Endothelial cell (in vitro differentiated cells): ENCODE results near the gene SLC35F4. TPM values are rescaled to one million over a fixed set of nuclear protein-coding genes. Genes with fewer than 3 reads are reported as not detected.
"Not testable (repeated sequence)": the region's sequence is repeated elsewhere in the genome, so short reads cannot be mapped to it uniquely, and the experiment has no call there.

Source experiments
- DNase-seq: peaks from one replicate; pipeline ENCODE4 v3.0.0; 2021; ENCODE audit warnings: low spot score
- H3K27ac Mint-ChIP-seq: one replicate; pipeline ENCODE4 v1.8.0; 2021; ENCODE audit warnings: mixed read lengths, inconsistent platforms; ENCODE audit not compliant: unreplicated experiment
- H3K27me3 Mint-ChIP-seq: one replicate; pipeline ENCODE4 v1.8.0; 2021; ENCODE audit warnings: mild to moderate bottlenecking, moderate library complexity, mixed read lengths, inconsistent platforms; ENCODE audit not compliant: unreplicated experiment
- H3K36me3 Mint-ChIP-seq: one replicate; pipeline ENCODE4 v1.8.0; 2021; ENCODE audit warnings: mild to moderate bottlenecking, low read depth, mixed read lengths, inconsistent platforms; ENCODE audit not compliant: unreplicated experiment
- H3K4me1 Mint-ChIP-seq: one replicate; pipeline ENCODE4 v1.8.0; 2021; ENCODE audit warnings: mild to moderate bottlenecking, mixed read lengths, inconsistent platforms; ENCODE audit not compliant: unreplicated experiment
- H3K4me3 Mint-ChIP-seq: one replicate; pipeline ENCODE4 v1.8.0; 2021; ENCODE audit warnings: mild to moderate bottlenecking, mixed read lengths, inconsistent platforms; ENCODE audit not compliant: unreplicated experiment
- H3K9me3 Mint-ChIP-seq: one replicate; pipeline ENCODE4 v1.8.0; 2021; ENCODE audit warnings: mixed read lengths, inconsistent platforms; ENCODE audit not compliant: unreplicated experiment
- total RNA-seq: library from RNA; stranded (reverse); fragmentation: NEBNext Ultra II Directional; extraction: Animal tissue kit (Norgen Biotek cat#: 25700); gene quantifications from one replicate; pipeline ENCODE4 v1.2.1, GENCODE V29; 2021; ENCODE audit not compliant: unreplicated experiment
- TF ChIP-seq, protein P1 (sequence below): fragments of 200-600 bp; sonication (generic); IDR thresholded peaks from one replicate; pipeline ENCODE4 v1.5.0; 2021; ENCODE audit warnings: antibody characterized with exemption; ENCODE audit not compliant: unreplicated experiment

The SLC35F4 gene
- total RNA-seq, 1 donor from 2014 or later, result not detected

- H3K27ac Mint-ChIP-seq, result no peak overlapping the region
- TF ChIP-seq, protein P1, sequence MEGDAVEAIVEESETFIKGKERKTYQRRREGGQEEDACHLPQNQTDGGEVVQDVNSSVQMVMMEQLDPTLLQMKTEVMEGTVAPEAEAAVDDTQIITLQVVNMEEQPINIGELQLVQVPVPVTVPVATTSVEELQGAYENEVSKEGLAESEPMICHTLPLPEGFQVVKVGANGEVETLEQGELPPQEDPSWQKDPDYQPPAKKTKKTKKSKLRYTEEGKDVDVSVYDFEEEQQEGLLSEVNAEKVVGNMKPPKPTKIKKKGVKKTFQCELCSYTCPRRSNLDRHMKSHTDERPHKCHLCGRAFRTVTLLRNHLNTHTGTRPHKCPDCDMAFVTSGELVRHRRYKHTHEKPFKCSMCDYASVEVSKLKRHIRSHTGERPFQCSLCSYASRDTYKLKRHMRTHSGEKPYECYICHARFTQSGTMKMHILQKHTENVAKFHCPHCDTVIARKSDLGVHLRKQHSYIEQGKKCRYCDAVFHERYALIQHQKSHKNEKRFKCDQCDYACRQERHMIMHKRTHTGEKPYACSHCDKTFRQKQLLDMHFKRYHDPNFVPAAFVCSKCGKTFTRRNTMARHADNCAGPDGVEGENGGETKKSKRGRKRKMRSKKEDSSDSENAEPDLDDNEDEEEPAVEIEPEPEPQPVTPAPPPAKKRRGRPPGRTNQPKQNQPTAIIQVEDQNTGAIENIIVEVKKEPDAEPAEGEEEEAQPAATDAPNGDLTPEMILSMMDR, result no peak
- no peak for DNase-seq
- no peaks in the 10 kb centered on the region for H3K36me3 Mint-ChIP-seq
- no peaks in the 10 kb centered on the region for H3K4me1 Mint-ChIP-seq
- no peaks in the 10 kb centered on the region for H3K9me3 Mint-ChIP-seq
- no peak overlapping the region for H3K4me3 Mint-ChIP-seq
- H3K27me3 Mint-ChIP-seq, result no peaks in the 10 kb centered on the region
These were observed 136.4 kb downstream of the SLC35F4 start for GRCh38 chr14:57729208-57730187.

- peaks cover 3% of the 10 kb centered on the region for H3K36me3 Mint-ChIP-seq
- no peak overlapping the region for H3K4me3 Mint-ChIP-seq
- no peak overlapping the region for H3K27ac Mint-ChIP-seq
- H3K9me3 Mint-ChIP-seq, result no peaks in the 10 kb centered on the region
- no peak for DNase-seq
- peaks cover 3% of the 10 kb centered on the region for H3K27me3 Mint-ChIP-seq
- no peaks in the 10 kb centered on the region for H3K4me1 Mint-ChIP-seq
- TF ChIP-seq, protein P1, result no peak
These were observed 140.4 kb downstream of the SLC35F4 start for GRCh38 chr14:57725399-57726077.

- not testable (repeated sequence) for H3K27me3 Mint-ChIP-seq, H3K27ac Mint-ChIP-seq, H3K9me3 Mint-ChIP-seq, H3K36me3 Mint-ChIP-seq, H3K4me1 Mint-ChIP-seq, H3K4me3 Mint-ChIP-seq, DNase-seq
These were observed 143.8 kb downstream of the SLC35F4 start for GRCh38 chr14:57722141-57722540.

DNA sequence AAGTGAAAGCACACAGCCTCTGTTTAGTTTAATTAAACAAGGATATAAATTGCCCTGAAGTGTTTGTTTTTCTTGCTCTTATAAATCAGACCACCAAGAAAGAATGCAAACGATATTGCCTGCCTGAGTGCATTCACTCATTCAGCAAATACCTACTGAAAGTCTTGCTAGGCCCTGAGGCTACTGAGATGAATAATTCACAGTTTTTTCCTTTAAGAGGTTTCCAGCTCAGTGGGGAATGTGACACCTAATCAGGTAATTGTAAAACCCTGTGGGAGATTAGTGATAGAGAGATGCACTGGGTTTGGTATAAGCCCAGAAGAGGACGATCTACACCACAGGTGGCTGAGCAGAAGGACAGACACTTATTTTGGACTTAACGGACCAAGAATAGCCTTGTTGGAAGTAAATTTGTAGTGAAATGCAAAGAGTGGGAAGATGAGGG is 151.4 kb downstream of the SLC35F4 start:
- no peaks in the 10 kb centered on the region for H3K9me3 Mint-ChIP-seq
- no peak overlapping the region for H3K4me3 Mint-ChIP-seq
- no peak for DNase-seq
- no peaks in the 10 kb centered on the region for H3K27me3 Mint-ChIP-seq
- no peak overlapping the region for H3K27ac Mint-ChIP-seq
- no peaks in the 10 kb centered on the region for H3K36me3 Mint-ChIP-seq
- TF ChIP-seq, protein P1, result no peak
- H3K4me1 Mint-ChIP-seq, result no peaks in the 10 kb centered on the region

- no peaks in the 10 kb centered on the region for H3K4me1 Mint-ChIP-seq
- no peaks in the 10 kb centered on the region for H3K9me3 Mint-ChIP-seq
- DNase-seq, result no peak
- no peaks in the 10 kb centered on the region for H3K36me3 Mint-ChIP-seq
- H3K27ac Mint-ChIP-seq, result no peak overlapping the region
- no peak overlapping the region for H3K4me3 Mint-ChIP-seq
- no peaks in the 10 kb centered on the region for H3K27me3 Mint-ChIP-seq
- TF ChIP-seq, protein P1, result no peak
These were observed 153.2 kb downstream of the SLC35F4 start for GRCh38 chr14:57712698-57713097.
